Caco-2 (cell line): ENCODE data around the gene RAB37. TPM values are rescaled to one million over a fixed set of nuclear protein-coding genes. Genes with fewer than 3 reads are reported as not detected.

Experiments used
- Bru-seq: library from RNA; stranded (reverse); fragments of 400-500 nt; gene quantifications from one replicate; lab custom pipeline; 2021; lab: Mats Ljungman, UMichigan
- BruChase-seq, 2 experiments: library from RNA; stranded (reverse); fragments of 400-500 nt; gene quantifications; one replicate each; lab custom pipeline; 2021; lab: Mats Ljungman, UMichigan
- BruUV-seq: library from RNA; stranded (reverse); fragments of 400-500 nt; replicated peaks from 2 replicates; lab custom pipeline; 2021; lab: Mats Ljungman, UMichigan
- CTCF ChIA-PET: fragments of 300-600 bp; sonication (Branson Sonifier 250); formaldehyde crosslinking; loops from one replicate; lab custom pipeline; 2022; ENCODE audit warnings: antibody characterized with exemption; lab: Charles Lee
- POLR2A ChIA-PET: fragments of 300-600 bp; sonication (Branson Sonifier 250); formaldehyde crosslinking; loops from one replicate; lab custom pipeline; 2022; ENCODE audit warnings: antibody characterized with exemption; lab: Charles Lee
- DNase-seq, 2 experiments: peaks; one replicate each; pipeline versions ENCODE4 v3.0.0 to v3.0.0-alpha.2; 2020 to 2022
- H3K27me3 ChIP-seq: replicated peaks from 2 replicates; pipeline ENCODE4 v1.6.0; 2011; ENCODE audit warnings: low read length; ENCODE audit not compliant: control insufficient read depth, insufficient read depth
- H3K36me3 ChIP-seq: 2 replicates; pipeline ENCODE4 v1.5.1; 2011; ENCODE audit warnings: low read length; ENCODE audit not compliant: control insufficient read depth, insufficient read depth
- H3K4me1 ChIP-seq: fragments of 250-450 bp; sonication (Bioruptor Pico); 2 replicates; pipeline ENCODE4 v1.5.1; 2020; ENCODE audit warnings: mild to moderate bottlenecking
- H3K4me3 ChIP-seq: 2 replicates; pipeline ENCODE4 v1.5.1; 2011; ENCODE audit warnings: low read depth, mild to moderate bottlenecking, control low read depth, low read length
- H3K9me3 ChIP-seq: fragments of 250-450 bp; sonication (Bioruptor Pico); 2 replicates; pipeline ENCODE4 v1.5.1; 2020; ENCODE audit warnings: mild to moderate bottlenecking, moderate library complexity
- H3K27ac Mint-ChIP-seq: one replicate; pipeline ENCODE4 v1.8.0; 2022; ENCODE audit warnings: mixed read lengths; ENCODE audit not compliant: unreplicated experiment
- H3K27me3 Mint-ChIP-seq: one replicate; pipeline ENCODE4 v1.8.0; 2022; ENCODE audit warnings: mixed read lengths; ENCODE audit not compliant: insufficient read depth, unreplicated experiment
- H3K36me3 Mint-ChIP-seq: one replicate; pipeline ENCODE4 v1.8.0; 2022; ENCODE audit warnings: mild to moderate bottlenecking, mixed read lengths; ENCODE audit not compliant: insufficient read depth, unreplicated experiment
- H3K4me1 Mint-ChIP-seq: one replicate; pipeline ENCODE4 v1.8.0; 2022; ENCODE audit warnings: low read depth, mixed read lengths; ENCODE audit not compliant: unreplicated experiment
- H3K4me3 Mint-ChIP-seq: one replicate; pipeline ENCODE4 v1.8.0; 2022; ENCODE audit warnings: mild to moderate bottlenecking, moderate library complexity, mixed read lengths; ENCODE audit not compliant: unreplicated experiment
- H3K9me3 Mint-ChIP-seq: one replicate; pipeline ENCODE4 v1.8.0; 2022; ENCODE audit warnings: mixed read lengths; ENCODE audit not compliant: unreplicated experiment
- intact Hi-C: fragments of 100-400 bp; cut with micrococcal nuclease; formaldehyde crosslinking; loops from one replicate; pipeline ENCODE4 v1.10.0; 2022; ENCODE audit not compliant: unreplicated experiment
- long read RNA-seq: library from polyadenylated mRNA; stranded (forward); transcript quantifications from one replicate; pipeline ENCODE4 v2.0.0, GENCODE V29; 2022
- total RNA-seq: library from RNA; stranded (reverse); gene quantifications from 2 replicates; pipeline ENCODE4 v1.2.3, GENCODE V29; 2022
- TF ChIP-seq, protein P1 (sequence below), 2 experiments: fragments of 200-600 bp in 1 of 2; IDR thresholded peaks; 1 replicate in 1 of 2; 2 replicates in 1 of 2; pipeline versions ENCODE4 v1.5.1 to v1.8.0; 2011 to 2022; ENCODE audit warnings: antibody characterized with exemption in 1 of 2, control low read depth in 1 of 2, inconsistent platforms in 1 of 2, low read depth in 1 of 2, low read length in 1 of 2, mild to moderate bottlenecking in 1 of 2, moderate library complexity in 1 of 2; ENCODE audit not compliant: insufficient read depth in 1 of 2, severe bottlenecking in 1 of 2, unreplicated experiment in 1 of 2

RAB37 gene, protein sequence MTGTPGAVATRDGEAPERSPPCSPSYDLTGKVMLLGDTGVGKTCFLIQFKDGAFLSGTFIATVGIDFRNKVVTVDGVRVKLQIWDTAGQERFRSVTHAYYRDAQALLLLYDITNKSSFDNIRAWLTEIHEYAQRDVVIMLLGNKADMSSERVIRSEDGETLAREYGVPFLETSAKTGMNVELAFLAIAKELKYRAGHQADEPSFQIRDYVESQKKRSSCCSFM
- total RNA-seq (12.3 and 14.8 TPM in 2 replicates), Bru-seq, nascent RNA (percentile 31 among the genes with signal in this experiment), BruChase-seq, experiment 1, labeled RNA remaining after a 2-hour chase (percentile 28 among the genes with signal in this experiment), BruChase-seq, experiment 2, labeled RNA remaining after a 6-hour chase (percentile 32 among the genes with signal in this experiment)
- long read RNA-seq, transcript RAB37-204 (9 exons, 2,617 nt) = major isoform, 10 of 19 reads
- long read RNA-seq, partial matches to known transcripts = 3 of 19 reads
- long read RNA-seq, other reads (novel, unspliced or antisense) = 1 of 19 reads

DNA sequence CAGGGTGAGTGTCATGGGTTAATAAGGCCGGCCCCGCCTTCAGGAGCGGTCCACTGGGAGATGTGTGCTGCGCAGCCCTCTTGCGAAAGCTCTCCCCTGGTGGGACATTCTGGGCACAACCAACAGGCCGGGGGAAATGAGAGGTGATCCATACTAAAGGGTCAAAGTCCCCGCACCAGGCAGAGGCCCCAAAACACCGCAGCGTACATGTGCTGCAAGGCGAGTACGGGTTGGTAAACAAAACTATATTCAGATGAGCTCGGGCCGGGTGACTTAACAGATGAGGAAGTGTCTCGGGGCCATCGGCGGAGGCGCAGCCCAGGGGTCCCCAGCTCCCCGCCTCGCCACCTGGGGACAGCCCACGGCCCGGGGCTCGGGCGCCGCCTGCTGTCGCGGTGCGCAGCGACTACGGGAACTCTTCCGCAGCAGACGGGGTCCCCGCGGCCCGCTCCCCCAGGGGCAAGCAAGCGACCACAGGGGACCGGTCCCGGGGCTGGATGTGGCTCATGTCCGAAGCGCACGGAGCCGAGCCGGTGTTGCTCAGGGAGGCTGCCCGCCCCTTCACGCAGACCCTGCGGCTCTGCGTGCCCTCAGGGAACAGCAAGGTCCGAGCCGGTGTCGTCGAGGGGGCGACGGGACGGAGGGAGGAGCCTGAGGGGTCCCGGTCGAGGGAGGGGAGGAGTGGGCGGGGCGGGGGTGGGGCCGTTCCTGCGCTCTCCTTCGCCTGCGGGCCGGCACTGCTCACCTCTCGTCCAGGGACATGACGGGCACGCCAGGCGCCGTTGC is at the start of gene RAB37:
RAB37 (plus strand) TSS at position 744 of the 786 bp plus-strand sequence; CDS start at position 761, 17 bp downstream.
- peak within 1 kb of the TSS; percentile 76 for H3K4me3 Mint-ChIP-seq
- CTCF ChIA-PET = interaction anchor here (0.5 to 4.1 kb wide), 51 partner anchors 9 to 787 kb away, joined by 3 to 366 read pairs (median 5); partner anchors contain the start of genes FDXR and NAT9
- no TSS peak for BruUV-seq
- POLR2A ChIA-PET = interaction anchor here (0.8 to 2.7 kb wide), 12 partner anchors 10 to 136 kb away, joined by 3 to 25 read pairs (median 6); partner anchors contain the start of genes FDXR and NAT9
- peaks cover 6% of the 10 kb centered on the region for H3K4me1 Mint-ChIP-seq
- peaks cover 6% of the 10 kb centered on the region for H3K36me3 Mint-ChIP-seq
- TF ChIP-seq, protein P1, sequence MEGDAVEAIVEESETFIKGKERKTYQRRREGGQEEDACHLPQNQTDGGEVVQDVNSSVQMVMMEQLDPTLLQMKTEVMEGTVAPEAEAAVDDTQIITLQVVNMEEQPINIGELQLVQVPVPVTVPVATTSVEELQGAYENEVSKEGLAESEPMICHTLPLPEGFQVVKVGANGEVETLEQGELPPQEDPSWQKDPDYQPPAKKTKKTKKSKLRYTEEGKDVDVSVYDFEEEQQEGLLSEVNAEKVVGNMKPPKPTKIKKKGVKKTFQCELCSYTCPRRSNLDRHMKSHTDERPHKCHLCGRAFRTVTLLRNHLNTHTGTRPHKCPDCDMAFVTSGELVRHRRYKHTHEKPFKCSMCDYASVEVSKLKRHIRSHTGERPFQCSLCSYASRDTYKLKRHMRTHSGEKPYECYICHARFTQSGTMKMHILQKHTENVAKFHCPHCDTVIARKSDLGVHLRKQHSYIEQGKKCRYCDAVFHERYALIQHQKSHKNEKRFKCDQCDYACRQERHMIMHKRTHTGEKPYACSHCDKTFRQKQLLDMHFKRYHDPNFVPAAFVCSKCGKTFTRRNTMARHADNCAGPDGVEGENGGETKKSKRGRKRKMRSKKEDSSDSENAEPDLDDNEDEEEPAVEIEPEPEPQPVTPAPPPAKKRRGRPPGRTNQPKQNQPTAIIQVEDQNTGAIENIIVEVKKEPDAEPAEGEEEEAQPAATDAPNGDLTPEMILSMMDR (IDR thresholded peaks at IDR 0.05; ENCODE audit: insufficient read depth in 1 of 2, low read depth in 1 of 2, low read length in 1 of 2, severe bottlenecking in 1 of 2, unreplicated experiment in 1 of 2) = peak; percentile 56 to 66
- H3K9me3 Mint-ChIP-seq = no peaks in the 10 kb centered on the region
- Histone ChIP-seq H3K27me3 (no peaks in the 10 kb centered on the region), H3K9me3 (no peaks in the 10 kb centered on the region), H3K4me3 (peak within 1 kb of the TSS; percentile 91), H3K4me1 (peaks cover 24% of the 10 kb centered on the region), H3K36me3 (no peaks in the 10 kb centered on the region)
- H3K27me3 Mint-ChIP-seq = no peaks in the 10 kb centered on the region
- peak; percentile 93 to 97 for DNase-seq
- H3K27ac Mint-ChIP-seq = peak within 1 kb of the TSS; percentile 71
- intact Hi-C loops = loop anchor here (1.0 to 2.0 kb wide), 3 partner anchors 21 to 79 kb away; no protein-coding TSS in a partner anchor

DNA sequence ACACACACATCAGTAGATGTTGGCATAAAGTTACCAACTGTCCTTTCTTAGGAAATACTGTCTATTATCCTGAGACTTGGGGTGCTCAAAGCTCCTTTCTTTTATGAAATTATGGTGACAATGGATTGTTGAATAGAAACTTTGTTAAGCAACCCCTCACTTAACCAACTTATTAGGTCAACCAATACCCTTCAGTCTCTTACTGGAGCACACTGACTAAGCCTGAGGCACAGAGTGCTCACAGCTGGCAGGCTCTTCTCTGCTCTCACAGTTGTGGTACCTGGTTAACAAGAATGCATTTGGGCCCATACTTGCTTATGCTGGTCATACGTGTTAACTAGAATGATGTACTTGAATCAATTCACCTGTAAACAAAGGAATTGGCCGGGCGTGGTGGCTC is 49.2 kb upstream of the RAB37 start:
- no peaks in the 10 kb centered on the region for H3K9me3 ChIP-seq
- H3K4me1 ChIP-seq = no peaks in the 10 kb centered on the region
- CTCF ChIA-PET = interaction anchor here (0.6 to 1.8 kb wide), 2 partner anchors 30 to 46 kb away, joined by 4 to 7 read pairs; no protein-coding TSS in a partner anchor
- H3K36me3 Mint-ChIP-seq = no peaks in the 10 kb centered on the region
- no peak overlapping the region for H3K4me3 Mint-ChIP-seq
- H3K9me3 Mint-ChIP-seq = no peaks in the 10 kb centered on the region
- intact Hi-C loops = loop anchor here (2.0 kb wide), 1 partner anchor 49 kb away; the partner anchor contains the start of gene RAB37
- POLR2A ChIA-PET = no interaction called here
- BruUV-seq = no TSS peak
- H3K36me3 ChIP-seq = no peaks in the 10 kb centered on the region
- H3K4me1 Mint-ChIP-seq = peaks cover 5% of the 10 kb centered on the region
- H3K27me3 ChIP-seq = peaks cover 2% of the 10 kb centered on the region
- TF ChIP-seq, protein P1 (IDR thresholded peaks at IDR 0.05; ENCODE audit: insufficient read depth in 1 of 2, low read depth in 1 of 2, low read length in 1 of 2, severe bottlenecking in 1 of 2, unreplicated experiment in 1 of 2) = no peak
- no peaks in the 10 kb centered on the region for H3K27me3 Mint-ChIP-seq
- H3K27ac Mint-ChIP-seq = no peak overlapping the region
- DNase-seq = no peak
- no peak overlapping the region for H3K4me3 ChIP-seq
